CD4-positive, CD25-positive, alpha-beta regulatory T cell (primary cell): ENCODE data around the gene NDUFA13. TPM values are rescaled to one million over a fixed set of nuclear protein-coding genes. Genes with fewer than 3 reads are reported as not detected.

Experiments
- ATAC-seq, 2 donors: fragments of 150-1000 bp; cut with Tn5 transposase; one replicate each; pipeline ENCODE4 v1.10.0; 2021; ENCODE audit warnings: low read depth in 2 of 2, moderate number of reproducible peaks in 2 of 2, moderate library complexity in 1 of 2
- DNase-seq, 3 donors: peaks; one replicate each; pipeline versions ENCODE4 v3.0.0 to v3.0.0-alpha.2; 2012 to 2022; ENCODE audit warnings: mixed read lengths in 1 of 3
- H3K27ac ChIP-seq: one replicate; pipeline ENCODE4 v1.7.0; 2013; ENCODE audit warnings: mild to moderate bottlenecking, low read length; ENCODE audit not compliant: insufficient read depth, poor library complexity, severe bottlenecking
- H3K27me3 ChIP-seq: one replicate; pipeline ENCODE4 v1.7.0; 2013; ENCODE audit warnings: low read length; ENCODE audit not compliant: control insufficient read depth, insufficient read depth
- H3K36me3 ChIP-seq: one replicate; pipeline ENCODE4 v1.7.0; 2013; ENCODE audit warnings: mild to moderate bottlenecking, low read length, moderate library complexity; ENCODE audit not compliant: control insufficient read depth, insufficient read depth
- H3K4me1 ChIP-seq: 2 replicates; pipeline ENCODE4 v1.7.0; 2013; ENCODE audit warnings: mild to moderate bottlenecking, low read length; ENCODE audit not compliant: insufficient read depth, control insufficient read depth, poor library complexity, severe bottlenecking
- H3K4me3 ChIP-seq: one replicate; pipeline ENCODE4 v1.7.0; 2013; ENCODE audit warnings: low read depth, mild to moderate bottlenecking, low read length, moderate library complexity
- H3K9me3 ChIP-seq, 2 experiments: 1 replicate in 1 of 2; 2 replicates in 1 of 2; pipeline ENCODE4 v1.7.0; 2013; ENCODE audit warnings: low read length in 2 of 2, mild to moderate bottlenecking in 1 of 2, moderate library complexity in 1 of 2; ENCODE audit not compliant: control insufficient read depth in 2 of 2
- H3K27ac Mint-ChIP-seq, 3 donors: one replicate each; pipeline ENCODE4 v1.8.0; 2020 to 2022; ENCODE audit warnings: mild to moderate bottlenecking in 3 of 3, mixed read lengths in 3 of 3, moderate library complexity in 2 of 3
- H3K27me3 Mint-ChIP-seq: one replicate; pipeline ENCODE4 v1.8.0; 2022; ENCODE audit warnings: mild to moderate bottlenecking, mixed read lengths
- H3K36me3 Mint-ChIP-seq: one replicate; pipeline ENCODE4 v1.8.0; 2020; ENCODE audit warnings: mixed read lengths
- H3K4me1 Mint-ChIP-seq, 4 donors: one replicate each; pipeline ENCODE4 v1.8.0; 2020 to 2022; ENCODE audit warnings: mixed read lengths in 4 of 4, mild to moderate bottlenecking in 1 of 4
- H3K4me3 Mint-ChIP-seq, 4 donors: one replicate each; pipeline ENCODE4 v1.8.0; 2020 to 2022; ENCODE audit warnings: mild to moderate bottlenecking in 4 of 4, mixed read lengths in 4 of 4, moderate library complexity in 3 of 4
- H3K9me3 Mint-ChIP-seq, 7 donors: one replicate each; pipeline ENCODE4 v1.8.0; 2020 to 2022; ENCODE audit warnings: mixed read lengths in 7 of 7, mild to moderate bottlenecking in 3 of 7, moderate library complexity in 2 of 7
- polyA plus RNA-seq, 4 donors: library from polyadenylated mRNA; unstranded; fragments of 300-500 nt; fragmentation: Illumina TruSeq; gene quantifications; one replicate each; pipeline ENCODE4 v1.2.3, GENCODE V29; 2021
- total RNA-seq: library from RNA; stranded (reverse); gene quantifications from one replicate; pipeline ENCODE4 v1.2.3, GENCODE V29; 2022

The NDUFA13 gene
- total and polyA plus RNA-seq, 5 donors from 2014 or later = 196 to 453 (median 365) TPM

- ATAC-seq = no peak
- Mint-ChIP-seq H3K27me3 (no peaks in the 10 kb centered on the region), H3K4me3 (no peak overlapping the region), H3K27ac (peak overlapping the region in 1 of 3 donors; percentile 99), H3K36me3 (peaks cover 12% of the 10 kb centered on the region), H3K9me3 (no peaks in the 10 kb centered on the region), H3K4me1 (peaks cover 9 to 51% (median 25%) of the 10 kb centered on the region in 4 donors)
- peaks cover 39% of the 10 kb centered on the region for H3K36me3 ChIP-seq
- H3K27me3 ChIP-seq = no peaks in the 10 kb centered on the region
- peaks cover 40% of the 10 kb centered on the region for H3K4me1 ChIP-seq
- no peaks in the 10 kb centered on the region for H3K9me3 ChIP-seq
- DNase-seq = no peak
- no peak overlapping the region for H3K27ac ChIP-seq
- H3K4me3 ChIP-seq = no peak overlapping the region
These were observed 24.6 kb upstream of the NDUFA13 start for GRCh38 chr19:19491321-19492025.

- H3K36me3 ChIP-seq = peaks cover 43% of the 10 kb centered on the region
- no peak overlapping the region for H3K27ac ChIP-seq
- no peak overlapping the region for H3K4me3 Mint-ChIP-seq
- H3K27ac Mint-ChIP-seq = no peak overlapping the region
- no peak overlapping the region for H3K4me3 ChIP-seq
- no peaks in the 10 kb centered on the region for H3K9me3 ChIP-seq
- peaks cover 9 to 44% (median 23%) of the 10 kb centered on the region in 4 donors for H3K4me1 Mint-ChIP-seq
- H3K27me3 Mint-ChIP-seq = no peaks in the 10 kb centered on the region
- no peaks in the 10 kb centered on the region for H3K9me3 Mint-ChIP-seq
- no peak for ATAC-seq
- H3K4me1 ChIP-seq = peaks cover 36% of the 10 kb centered on the region
- H3K36me3 Mint-ChIP-seq = peaks cover 12% of the 10 kb centered on the region
- no peak for DNase-seq
- H3K27me3 ChIP-seq = no peaks in the 10 kb centered on the region
These were observed 23.9 kb upstream of the NDUFA13 start for GRCh38 chr19:19492026-19492610.

GRCh38 chr19:19493841-19494546 is 22.0 kb upstream of the NDUFA13 start:
- ATAC-seq = no peak
- Histone ChIP-seq H3K36me3 (peaks cover 58% of the 10 kb centered on the region), H3K4me1 (peaks cover 17% of the 10 kb centered on the region), H3K27ac (no peak overlapping the region), H3K9me3 (no peaks in the 10 kb centered on the region), H3K4me3 (no peak overlapping the region), H3K27me3 (no peaks in the 10 kb centered on the region)
- peaks cover 10% of the 10 kb centered on the region for H3K36me3 Mint-ChIP-seq
- H3K27ac Mint-ChIP-seq = no peak overlapping the region
- H3K9me3 Mint-ChIP-seq = no peaks in the 10 kb centered on the region
- DNase-seq = no peak
- H3K27me3 Mint-ChIP-seq = no peaks in the 10 kb centered on the region
- H3K4me1 Mint-ChIP-seq = peaks cover 6 to 26% (median 17%) of the 10 kb centered on the region in 4 donors
- H3K4me3 Mint-ChIP-seq = no peak overlapping the region

- no peak for ATAC-seq
- no peak overlapping the region for H3K4me3 Mint-ChIP-seq
- no peak overlapping the region for H3K27ac Mint-ChIP-seq
These were observed 20.1 kb upstream of the NDUFA13 start for GRCh38 chr19:19495614-19496603.

GRCh38 chr19:19498255-19498991 is 17.6 kb upstream of the NDUFA13 start:
- H3K4me3 ChIP-seq = no peak overlapping the region
- no peak overlapping the region for H3K27ac Mint-ChIP-seq
- H3K4me3 Mint-ChIP-seq = no peak overlapping the region

More at GRCh38 chr19:19495614-19496603, 20.1 kb upstream of the NDUFA13 start:
- peaks cover 77% of the 10 kb centered on the region for H3K36me3 ChIP-seq
- no peaks in the 10 kb centered on the region for H3K27me3 ChIP-seq
- Mint-ChIP-seq H3K27me3 (no peaks in the 10 kb centered on the region), H3K36me3 (peaks cover 15% of the 10 kb centered on the region), H3K4me1 (peaks cover 0 to 10% (median 3%) of the 10 kb centered on the region in 4 donors), H3K9me3 (no peaks in the 10 kb centered on the region)
- no peak overlapping the region for H3K4me3 ChIP-seq
- no peaks in the 10 kb centered on the region for H3K9me3 ChIP-seq
- H3K4me1 ChIP-seq = no peaks in the 10 kb centered on the region
- DNase-seq = no peak
- no peak overlapping the region for H3K27ac ChIP-seq

GRCh38 chr19:19499272-19499995 is 16.6 kb upstream of the NDUFA13 start:
- H3K4me3 Mint-ChIP-seq = no peak overlapping the region
- peaks cover 0 to 3% (median 0%) of the 10 kb centered on the region in 7 donors for H3K9me3 Mint-ChIP-seq
- peaks cover 29% of the 10 kb centered on the region for H3K36me3 Mint-ChIP-seq
- no peaks in the 10 kb centered on the region for H3K27me3 ChIP-seq
- H3K4me1 ChIP-seq = no peaks in the 10 kb centered on the region
- no peak for DNase-seq
- no peaks in the 10 kb centered on the region for H3K9me3 ChIP-seq
- H3K27me3 Mint-ChIP-seq = no peaks in the 10 kb centered on the region
- no peak for ATAC-seq
- H3K4me1 Mint-ChIP-seq = peaks cover 0 to 5% (median 2%) of the 10 kb centered on the region in 4 donors
- no peak overlapping the region for H3K4me3 ChIP-seq
- peak overlapping the region in 1 of 3 donors; percentile 38 for H3K27ac Mint-ChIP-seq
- peaks cover 86% of the 10 kb centered on the region for H3K36me3 ChIP-seq
- H3K27ac ChIP-seq = no peak overlapping the region

More at GRCh38 chr19:19498255-19498991, 17.6 kb upstream of the NDUFA13 start:
- no peaks in the 10 kb centered on the region for H3K9me3 ChIP-seq
- Mint-ChIP-seq H3K4me1 (peaks cover 0 to 10% (median 2%) of the 10 kb centered on the region in 4 donors), H3K36me3 (peaks cover 23% of the 10 kb centered on the region), H3K9me3 (peaks cover 0 to 3% (median 0%) of the 10 kb centered on the region in 7 donors), H3K27me3 (no peaks in the 10 kb centered on the region)
- ATAC-seq (no peak), DNase-seq (no peak)
- peaks cover 85% of the 10 kb centered on the region for H3K36me3 ChIP-seq
- no peaks in the 10 kb centered on the region for H3K27me3 ChIP-seq
- no peak overlapping the region for H3K27ac ChIP-seq
- no peaks in the 10 kb centered on the region for H3K4me1 ChIP-seq
